GM19035 (cell line): Measurements from ENCODE around the gene TFDP1.
"Not testable (repeated sequence)": the region's sequence is repeated elsewhere in the genome, so short reads cannot be mapped to it uniquely, and the experiment has no call there.

Experiments used
- ATAC-seq: cut with Tn5 transposase; IDR thresholded peaks from one replicate; pipeline ENCODE4 v1.9.1; 2021; ENCODE audit not compliant: unreplicated experiment

Gene TFDP1

GRCh38 chr13:113565526-113566226, 18.9 kb upstream of the TFDP1 start:
- no peak for ATAC-seq

GRCh38 chr13:113566227-113566561, 18.4 kb upstream of the TFDP1 start:
- ATAC-seq: no peak

GRCh38 chr13:113567681-113568080, 16.9 kb upstream of the TFDP1 start:
- no peak for ATAC-seq

- no peak for ATAC-seq
These were observed 11.5 kb upstream of the TFDP1 start for GRCh38 chr13:113573065-113573464.

GRCh38 chr13:113576597-113576996, 8.0 kb upstream of the TFDP1 start:
- no peak for ATAC-seq

GRCh38 chr13:113577881-113578435, 6.6 kb upstream of the TFDP1 start:
- ATAC-seq: no peak

GRCh38 chr13:113579686-113580085, 4.9 kb upstream of the TFDP1 start:
- ATAC-seq: no peak

- ATAC-seq: no peak
These were observed 2.7 kb upstream of the TFDP1 start for GRCh38 chr13:113581871-113582270.

- no peak for ATAC-seq
These were observed 1.5 kb upstream of the TFDP1 start for GRCh38 chr13:113582841-113583631.

- ATAC-seq: peak; percentile 42
These were observed 518 bp downstream of the TFDP1 start for GRCh38 chr13:113584870-113585671.

GRCh38 chr13:113585896-113586295, 1.3 kb downstream of the TFDP1 start:
- no peak for ATAC-seq

GRCh38 chr13:113586661-113587479, 2.3 kb downstream of the TFDP1 start:
- ATAC-seq: no peak

- no peak for ATAC-seq
These were observed 4.0 kb downstream of the TFDP1 start for GRCh38 chr13:113588394-113589111.

- ATAC-seq: no peak
These were observed 4.9 kb downstream of the TFDP1 start for GRCh38 chr13:113589251-113589960.

GRCh38 chr13:113589961-113590339, 5.4 kb downstream of the TFDP1 start:
- no peak for ATAC-seq

- no peak for ATAC-seq
These were observed 7.2 kb downstream of the TFDP1 start for GRCh38 chr13:113591750-113592149.

GRCh38 chr13:113592571-113592970, 8.0 kb downstream of the TFDP1 start:
- ATAC-seq: no peak

GRCh38 chr13:113594066-113594821, 9.7 kb downstream of the TFDP1 start:
- ATAC-seq: not testable (repeated sequence)

GRCh38 chr13:113595131-113595530, 10.6 kb downstream of the TFDP1 start:
- no peak for ATAC-seq
